HAP-1 (cell line): ENCODE data around the gene LLCFC1.

Experiments
- DNase-seq, 2 experiments: peaks; one replicate each; pipeline ENCODE4 v3.0.0-alpha.2; 2016 to 2020; ENCODE audit warnings: low spot score in 2 of 2
- H3K27me3 ChIP-seq: fragments of 250-450 bp; sonication (Bioruptor Pico); 2 replicates; pipeline ENCODE4 v1.5.1; 2020; ENCODE audit warnings: low read depth, mild to moderate bottlenecking, moderate library complexity
- H3K36me3 ChIP-seq: fragments of 250-450 bp; sonication (Bioruptor Pico); replicated peaks from 2 replicates; pipeline ENCODE4 v1.5.1; 2020; ENCODE audit warnings: mild to moderate bottlenecking
- H3K4me1 ChIP-seq: fragments of 250-450 bp; sonication (Bioruptor Pico); 2 replicates; pipeline ENCODE4 v1.5.1; 2020; ENCODE audit warnings: mild to moderate bottlenecking
- H3K4me3 ChIP-seq: fragments of 250-450 bp; sonication (Bioruptor Pico); 2 replicates; pipeline ENCODE4 v1.5.1; 2020; ENCODE audit warnings: mild to moderate bottlenecking, moderate library complexity
- H3K9me3 ChIP-seq: fragments of 250-450 bp; sonication (Bioruptor Pico); 2 replicates; pipeline ENCODE4 v1.5.1; 2020; ENCODE audit warnings: mild to moderate bottlenecking, moderate library complexity
- in situ Hi-C: fragments of 300-500 bp; cut with MboI; formaldehyde crosslinking; loops from 3 replicates; pipeline ENCODE4 v1.14.3; 2020; ENCODE audit warnings: low sequenced_read_pairs, inconsistent platforms, mixed read lengths

Gene LLCFC1

DNA sequence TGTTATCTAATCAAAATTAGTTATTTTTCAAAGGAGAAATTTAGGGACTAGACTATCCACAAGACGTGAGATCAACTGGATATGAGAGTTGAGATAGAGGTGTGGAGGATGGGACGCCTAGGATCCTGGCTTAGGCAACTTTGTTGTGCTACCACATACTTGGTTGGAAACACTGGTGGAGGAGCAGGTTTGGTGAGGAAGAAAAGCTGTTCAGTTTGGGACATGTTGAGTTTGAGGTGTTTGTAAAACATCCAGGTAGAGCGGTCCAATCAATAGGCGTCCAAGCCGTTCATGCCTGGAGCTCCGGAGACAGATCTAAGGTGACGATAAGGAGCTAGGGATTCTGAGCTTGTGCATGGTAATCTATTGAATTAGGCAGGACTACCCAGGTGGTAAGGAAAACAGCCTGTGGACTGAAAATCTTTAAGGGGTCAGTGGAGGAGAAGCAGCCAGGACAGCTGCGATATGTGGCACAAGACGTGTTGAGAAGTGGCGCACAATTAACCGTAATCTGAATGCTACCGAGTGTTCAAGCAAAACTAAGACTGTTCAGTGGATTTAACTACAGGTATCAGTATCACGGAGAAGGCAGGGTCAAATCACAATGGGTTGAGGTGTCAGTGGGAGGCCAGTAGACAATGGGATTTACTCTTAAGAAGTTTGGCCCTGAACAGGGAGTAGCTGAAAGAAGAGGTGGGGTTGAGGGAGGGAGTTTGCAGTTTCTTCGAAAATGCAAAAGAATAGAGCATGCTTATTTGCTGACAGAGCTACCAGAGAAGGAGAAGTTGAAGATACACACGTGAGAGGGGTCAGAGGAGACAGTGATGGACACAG lies 37.6 kb upstream of the LLCFC1 start:
- H3K4me3 ChIP-seq = no peak overlapping the region
- no peak for DNase-seq
- no peaks in the 10 kb centered on the region for H3K27me3 ChIP-seq
- in situ Hi-C loops = no loop called here
- no peaks in the 10 kb centered on the region for H3K4me1 ChIP-seq
- no peaks in the 10 kb centered on the region for H3K36me3 ChIP-seq
- H3K9me3 ChIP-seq = no peaks in the 10 kb centered on the region

DNA sequence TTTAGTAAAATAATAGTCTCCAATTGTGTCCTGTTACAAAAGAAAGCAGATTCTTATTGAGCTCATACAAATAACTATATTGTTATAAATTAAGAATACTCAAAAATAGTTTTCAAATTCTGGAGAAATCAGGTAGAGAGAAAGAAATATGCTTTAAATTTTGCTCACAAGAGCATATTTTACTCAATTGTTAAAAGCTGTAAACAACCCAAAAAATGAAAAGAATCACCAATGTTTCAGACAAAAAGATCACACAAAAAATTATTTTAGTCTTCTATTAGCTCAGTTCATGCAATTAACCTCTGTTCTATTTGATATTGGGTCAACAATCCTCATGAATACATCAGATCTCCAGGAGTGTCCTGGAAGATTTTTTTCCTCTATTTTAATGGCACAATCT lies 35.2 kb upstream of the LLCFC1 start:
- Histone ChIP-seq H3K27me3 (no peaks in the 10 kb centered on the region), H3K9me3 (no peaks in the 10 kb centered on the region), H3K4me3 (no peak overlapping the region), H3K4me1 (no peaks in the 10 kb centered on the region), H3K36me3 (no peaks in the 10 kb centered on the region)
- DNase-seq = no peak
- in situ Hi-C loops = no loop called here

DNA sequence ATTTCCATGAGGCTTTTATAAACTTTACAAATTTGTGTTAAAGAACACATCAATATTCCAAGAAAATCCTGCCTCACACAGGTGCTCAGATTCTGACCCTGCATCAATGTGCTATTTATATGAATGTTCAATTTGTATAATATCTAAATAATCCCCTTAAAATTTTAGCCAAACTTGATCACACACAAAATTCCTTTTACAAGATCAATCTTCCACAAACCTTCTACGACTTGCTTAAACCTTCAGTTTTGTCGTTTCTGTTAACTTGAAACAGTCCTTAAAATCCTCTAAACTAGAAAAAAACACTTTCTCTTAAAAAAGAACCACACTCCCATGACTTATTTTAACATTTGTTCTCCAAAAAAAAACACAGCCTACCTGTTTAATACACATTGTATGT lies 33.5 kb upstream of the LLCFC1 start:
- in situ Hi-C loops = no loop called here
- Histone ChIP-seq H3K4me1 (no peaks in the 10 kb centered on the region), H3K9me3 (no peaks in the 10 kb centered on the region), H3K36me3 (no peaks in the 10 kb centered on the region), H3K27me3 (no peaks in the 10 kb centered on the region), H3K4me3 (no peak overlapping the region)
- no peak for DNase-seq

DNA sequence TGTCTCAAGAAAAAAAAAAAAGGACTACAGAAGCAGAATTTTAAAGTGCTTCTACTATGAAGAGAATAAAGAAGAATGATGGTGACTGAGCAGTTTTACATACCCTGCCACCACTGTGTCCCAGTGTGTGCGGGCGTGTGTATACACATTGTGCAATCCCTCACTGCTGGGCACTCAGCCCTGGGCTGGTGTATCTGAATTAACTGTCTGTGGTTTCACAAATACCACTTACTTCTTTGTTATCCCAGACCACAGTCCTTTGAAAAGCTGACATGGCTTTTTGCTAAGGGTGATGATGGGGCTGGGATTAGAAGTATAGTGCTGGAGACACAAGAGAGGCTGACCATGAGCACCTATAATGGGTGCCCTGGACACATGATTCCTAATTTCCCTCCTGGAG lies 32.6 kb upstream of the LLCFC1 start:
- in situ Hi-C loops = no loop called here
- no peak for DNase-seq
- Histone ChIP-seq H3K4me1 (no peaks in the 10 kb centered on the region), H3K9me3 (no peaks in the 10 kb centered on the region), H3K36me3 (no peaks in the 10 kb centered on the region), H3K27me3 (peaks cover 4% of the 10 kb centered on the region; the same call in 1 of the 2 replicates), H3K4me3 (no peak overlapping the region)

DNA sequence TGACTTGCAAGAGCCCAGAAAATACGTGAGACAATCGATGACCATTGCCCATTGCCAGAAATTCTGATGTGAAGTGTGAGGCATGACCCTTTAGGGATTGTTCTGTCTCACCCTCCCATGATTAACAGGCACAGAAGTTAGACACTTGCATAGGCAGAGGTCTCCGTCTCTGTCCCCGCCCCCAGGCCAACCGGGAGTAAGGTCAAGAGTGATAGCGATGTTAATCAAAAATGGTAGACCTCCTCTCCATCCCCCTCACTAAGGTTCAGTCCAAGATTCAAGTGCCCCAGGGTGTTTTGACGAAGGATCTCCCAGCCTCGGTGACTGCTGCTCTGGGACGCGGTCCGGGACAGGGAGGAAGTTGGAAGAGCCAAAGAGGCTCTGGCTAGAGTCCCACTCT lies 31.0 kb upstream of the LLCFC1 start:
- H3K36me3 ChIP-seq = no peaks in the 10 kb centered on the region
- H3K27me3 ChIP-seq = peaks cover 4% of the 10 kb centered on the region; the same call in 1 of the 2 replicates
- in situ Hi-C loops = no loop called here
- no peaks in the 10 kb centered on the region for H3K9me3 ChIP-seq
- H3K4me1 ChIP-seq = no peaks in the 10 kb centered on the region
- no peak overlapping the region for H3K4me3 ChIP-seq
- DNase-seq = no peak

DNA sequence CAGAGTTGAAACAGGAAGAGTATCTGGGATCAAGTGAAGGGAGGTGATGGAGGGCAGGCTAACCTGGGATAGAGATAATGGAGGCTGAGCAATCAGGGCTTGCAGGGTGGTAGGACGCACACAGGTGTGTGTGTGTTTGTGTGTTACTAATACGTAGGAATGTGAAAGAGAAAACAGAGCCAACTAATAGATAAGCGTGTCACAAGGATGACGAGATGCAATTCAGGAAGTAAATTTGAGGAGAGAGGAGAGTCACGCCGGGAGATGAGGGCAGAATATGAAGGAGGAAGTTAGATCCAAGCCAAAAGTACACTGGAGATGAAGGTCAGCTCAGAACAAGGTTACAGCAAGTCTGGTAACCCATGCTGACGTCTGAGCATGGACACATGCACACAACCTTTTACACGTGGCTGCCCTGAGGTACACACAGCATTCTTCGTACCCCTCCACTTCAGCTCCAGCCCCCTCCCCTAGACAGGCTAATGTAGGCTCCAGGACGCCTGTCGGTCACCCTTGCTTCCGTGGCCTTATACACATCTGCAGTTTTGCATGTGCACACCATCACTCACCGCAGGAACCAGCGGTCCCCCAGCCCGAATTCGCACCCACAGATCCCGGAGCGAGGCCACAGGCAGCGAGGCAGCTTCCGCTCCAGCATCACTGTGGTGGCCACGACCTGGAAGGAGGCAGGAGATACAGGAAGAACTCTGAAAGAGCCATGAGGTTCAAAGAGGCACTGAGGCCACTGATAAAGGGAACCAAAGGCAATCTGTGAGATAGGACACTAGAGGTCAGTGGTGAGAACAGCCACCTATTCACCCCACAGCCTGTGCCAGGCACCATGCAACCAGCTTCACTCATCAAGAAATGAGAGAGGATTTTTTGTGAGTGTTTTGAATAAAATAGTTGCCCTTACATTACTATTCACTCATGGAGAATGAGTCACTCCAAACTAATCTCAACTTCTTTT lies 30.1 kb upstream of the LLCFC1 start:
- no peaks in the 10 kb centered on the region for H3K36me3 ChIP-seq
- no peaks in the 10 kb centered on the region for H3K9me3 ChIP-seq
- H3K4me3 ChIP-seq = no peak overlapping the region
- peaks cover 4% of the 10 kb centered on the region; the same call in 1 of the 2 replicates for H3K27me3 ChIP-seq
- peak in 1 of 2 experiments; percentile 13 for DNase-seq
- H3K4me1 ChIP-seq = no peaks in the 10 kb centered on the region
- in situ Hi-C loops = no loop called here

DNA sequence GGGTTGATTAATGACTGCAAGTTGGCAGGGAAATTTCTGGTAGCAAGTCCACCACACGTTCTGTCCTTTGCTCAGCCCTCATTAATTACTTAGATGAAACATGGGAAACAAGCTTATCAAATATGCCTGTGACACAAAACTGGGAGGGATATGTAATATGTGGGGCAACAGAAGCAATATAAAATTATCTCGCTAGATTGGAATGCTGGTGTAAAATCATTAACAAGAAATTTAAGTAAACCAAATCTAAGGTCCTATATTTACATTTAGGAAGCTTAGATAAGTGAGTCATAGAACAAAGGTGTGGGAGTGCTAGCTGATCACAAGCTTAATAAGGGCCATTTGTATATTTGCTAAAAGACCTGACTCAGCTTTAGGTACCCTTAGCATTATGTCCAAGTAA lies 29.3 kb upstream of the LLCFC1 start:
- no peaks in the 10 kb centered on the region for H3K36me3 ChIP-seq
- H3K4me3 ChIP-seq = no peak overlapping the region
- in situ Hi-C loops = no loop called here
- H3K4me1 ChIP-seq = no peaks in the 10 kb centered on the region
- DNase-seq = no peak
- no peaks in the 10 kb centered on the region for H3K9me3 ChIP-seq
- peaks cover 4% of the 10 kb centered on the region; the same call in 1 of the 2 replicates for H3K27me3 ChIP-seq

DNA sequence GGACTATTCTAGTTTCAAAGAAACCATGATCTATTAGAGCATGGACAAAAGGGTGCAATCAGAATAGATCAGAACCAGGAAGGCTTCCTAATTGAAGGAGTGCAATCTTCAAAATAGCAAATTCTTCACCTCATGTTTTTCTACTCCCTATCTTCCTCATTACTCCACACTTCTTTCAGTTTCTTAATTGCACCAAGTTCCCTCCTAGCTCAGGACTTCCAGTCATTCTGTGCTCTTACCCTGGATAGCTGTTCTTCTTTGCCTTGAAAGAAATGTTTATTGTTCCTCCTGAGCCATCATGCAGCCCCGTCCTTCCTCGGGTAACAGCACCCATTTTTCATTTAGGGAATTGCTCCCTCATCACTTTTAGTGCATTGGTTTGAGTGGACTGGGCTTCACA lies 28.8 kb upstream of the LLCFC1 start:
- H3K27me3 ChIP-seq = peaks cover 4% of the 10 kb centered on the region; the same call in 1 of the 2 replicates
- in situ Hi-C loops = no loop called here
- no peak for DNase-seq
- no peak overlapping the region for H3K4me3 ChIP-seq
- H3K4me1 ChIP-seq = no peaks in the 10 kb centered on the region
- no peaks in the 10 kb centered on the region for H3K9me3 ChIP-seq
- H3K36me3 ChIP-seq = no peaks in the 10 kb centered on the region

DNA sequence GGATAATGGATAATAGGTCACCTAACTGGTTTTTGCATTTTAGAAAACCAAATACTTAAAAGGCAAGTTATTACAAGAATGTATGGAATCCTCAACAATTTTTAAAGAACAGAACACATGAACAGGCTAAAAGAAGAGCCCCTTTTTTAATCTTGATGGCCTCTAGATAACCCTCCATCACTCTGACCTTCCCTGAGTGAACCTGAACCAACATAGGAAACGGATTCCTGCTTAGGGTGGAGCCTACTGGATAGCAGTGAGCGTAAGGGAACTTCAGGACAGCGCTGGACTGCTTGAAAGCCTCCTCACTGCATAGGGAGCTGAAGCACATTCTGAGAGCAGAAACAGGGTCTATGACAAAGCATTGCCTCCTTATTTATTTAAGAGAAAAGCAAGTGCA lies 26.2 kb upstream of the LLCFC1 start:
- in situ Hi-C loops = no loop called here
- Histone ChIP-seq H3K4me1 (no peaks in the 10 kb centered on the region), H3K36me3 (no peaks in the 10 kb centered on the region), H3K9me3 (no peaks in the 10 kb centered on the region), H3K27me3 (peaks cover 4% of the 10 kb centered on the region; the same call in 1 of the 2 replicates), H3K4me3 (no peak overlapping the region)
- DNase-seq = no peak

DNA sequence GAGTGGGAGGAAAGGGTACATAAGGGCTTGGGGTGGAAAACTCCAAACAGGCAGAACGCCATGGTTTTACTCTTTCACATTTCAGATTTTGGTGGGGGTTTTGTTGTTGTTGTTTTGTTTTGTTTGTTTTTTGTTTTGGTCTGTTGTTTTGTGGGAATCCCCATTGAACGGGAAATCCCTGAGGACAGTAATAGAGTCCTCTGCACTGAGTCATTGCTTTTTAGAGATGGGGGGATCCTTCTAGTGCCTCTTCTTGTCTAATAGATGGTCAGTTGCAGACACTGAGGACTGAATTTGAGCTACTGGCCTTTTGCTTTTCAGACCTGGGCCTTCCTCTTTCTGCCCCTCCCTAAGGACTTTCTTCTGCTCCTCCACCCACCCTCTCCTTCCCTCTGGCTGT lies 25.7 kb upstream of the LLCFC1 start:
- DNase-seq = no peak
- peaks cover 4% of the 10 kb centered on the region; the same call in 1 of the 2 replicates for H3K27me3 ChIP-seq
- no peak overlapping the region for H3K4me3 ChIP-seq
- no peaks in the 10 kb centered on the region for H3K36me3 ChIP-seq
- no peaks in the 10 kb centered on the region for H3K9me3 ChIP-seq
- in situ Hi-C loops = no loop called here
- H3K4me1 ChIP-seq = no peaks in the 10 kb centered on the region

DNA sequence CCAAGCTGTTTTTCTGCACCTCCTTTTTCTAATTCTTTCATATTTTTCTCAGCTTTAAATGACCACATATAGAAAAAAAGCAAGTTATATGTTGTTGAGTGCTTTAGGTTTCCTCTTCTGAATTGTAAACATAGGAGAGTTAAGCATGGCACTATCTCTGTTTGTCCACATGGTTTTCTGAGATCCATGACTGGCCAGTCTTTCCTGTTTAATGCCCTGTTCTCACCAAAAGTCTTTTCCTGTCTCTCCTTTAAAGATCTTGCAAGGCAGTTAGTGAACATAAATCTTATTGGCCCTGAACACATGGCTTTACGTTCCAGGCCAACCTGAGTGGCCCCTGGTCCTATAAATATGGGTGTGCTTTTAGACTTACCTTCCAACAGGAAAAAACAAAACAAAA lies 25.2 kb upstream of the LLCFC1 start:
- in situ Hi-C loops = no loop called here
- Histone ChIP-seq H3K4me1 (no peaks in the 10 kb centered on the region), H3K4me3 (no peak overlapping the region), H3K9me3 (no peaks in the 10 kb centered on the region), H3K36me3 (no peaks in the 10 kb centered on the region), H3K27me3 (peaks cover 4% of the 10 kb centered on the region; the same call in 1 of the 2 replicates)
- DNase-seq = no peak

DNA sequence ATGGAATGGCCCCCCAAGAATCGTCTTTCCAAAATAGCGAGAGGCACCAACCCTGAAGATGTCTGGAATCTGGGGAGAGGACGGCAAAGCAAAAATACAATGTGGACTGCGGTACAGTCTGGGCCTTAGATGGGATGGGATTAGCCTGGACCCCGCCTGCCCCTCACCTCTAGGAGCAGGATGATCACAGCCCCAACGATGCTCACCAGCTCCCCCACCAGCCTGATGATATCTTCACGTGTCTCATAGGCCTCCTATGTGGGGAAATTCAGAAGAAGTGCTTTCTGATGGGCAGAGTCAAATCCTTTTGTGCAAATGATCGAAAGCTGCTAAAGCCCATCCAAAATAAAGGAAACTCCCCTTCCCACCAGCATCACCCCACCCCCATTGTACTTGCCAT lies 24.0 kb upstream of the LLCFC1 start:
- Histone ChIP-seq H3K27me3 (peaks cover 4% of the 10 kb centered on the region; the same call in 1 of the 2 replicates), H3K9me3 (no peaks in the 10 kb centered on the region), H3K36me3 (no peaks in the 10 kb centered on the region), H3K4me3 (no peak overlapping the region), H3K4me1 (no peaks in the 10 kb centered on the region)
- in situ Hi-C loops = no loop called here
- DNase-seq = no peak

DNA sequence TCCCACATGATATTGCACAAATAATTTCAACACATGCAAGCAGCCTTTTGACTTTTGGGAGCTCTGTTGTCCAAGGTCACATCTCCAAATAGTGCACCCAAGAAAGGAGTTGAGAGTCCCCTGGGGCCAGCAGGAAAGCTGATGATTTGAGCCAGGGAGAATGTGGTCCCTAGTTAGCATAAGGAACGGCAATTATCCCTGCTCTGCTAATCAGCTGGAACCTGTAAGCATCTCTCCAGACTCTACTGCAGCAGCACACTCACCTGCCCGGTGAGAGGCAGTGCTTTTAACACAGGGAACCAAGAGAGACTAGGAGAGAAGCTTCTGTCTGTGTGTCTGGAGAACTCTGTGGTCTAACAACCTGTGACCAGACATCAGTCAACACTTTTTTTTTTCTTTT lies 22.8 kb upstream of the LLCFC1 start:
- in situ Hi-C loops = no loop called here
- Histone ChIP-seq H3K27me3 (no peaks in the 10 kb centered on the region), H3K9me3 (no peaks in the 10 kb centered on the region), H3K4me1 (no peaks in the 10 kb centered on the region), H3K4me3 (no peak overlapping the region), H3K36me3 (no peaks in the 10 kb centered on the region)
- no peak for DNase-seq

DNA sequence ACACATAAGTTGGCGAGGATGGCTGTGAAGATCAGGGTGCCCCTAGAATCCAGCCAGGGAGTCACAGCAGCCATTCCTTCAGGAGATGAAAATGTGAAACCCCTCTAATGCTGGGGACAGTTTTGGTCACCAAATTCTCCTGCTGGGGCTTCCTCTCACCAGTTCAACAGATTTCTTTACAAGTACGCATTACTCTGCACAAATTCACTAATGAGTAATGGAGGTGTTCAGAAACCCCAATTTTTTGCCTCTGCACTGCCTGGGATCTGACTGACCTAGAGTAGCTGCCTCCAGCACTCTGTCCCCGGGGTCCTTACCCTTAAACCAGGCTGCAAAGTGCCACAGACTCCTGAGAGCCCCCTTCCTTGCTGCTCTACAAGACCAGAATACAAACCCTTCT lies 21.8 kb upstream of the LLCFC1 start:
- no peaks in the 10 kb centered on the region for H3K4me1 ChIP-seq
- no peak for DNase-seq
- no peaks in the 10 kb centered on the region for H3K36me3 ChIP-seq
- no peak overlapping the region for H3K4me3 ChIP-seq
- in situ Hi-C loops = no loop called here
- H3K27me3 ChIP-seq = no peaks in the 10 kb centered on the region
- H3K9me3 ChIP-seq = no peaks in the 10 kb centered on the region
